SK-N-MC (cell line): Measurements from ENCODE around the gene DEK.

ENCODE experiments used
- EZH2 ChIP-seq: fragments of 200-600 bp; sonication (generic); IDR thresholded peaks from one replicate; pipeline ENCODE4 v1.6.1; 2017; ENCODE audit warnings: antibody characterized with exemption
- FOXP2 ChIP-seq: optimal IDR thresholded peaks from 2 replicates; pipeline ENCODE3; 2011; ENCODE audit warnings: mild to moderate bottlenecking, moderate library complexity; ENCODE audit not compliant: insufficient read depth; ENCODE audit errors: extremely low read length, control extremely low read depth
- POLR2AphosphoS5 ChIP-seq: IDR thresholded peaks from 2 replicates; pipeline ENCODE4 v1.6.1; 2012; ENCODE audit warnings: mild to moderate bottlenecking, low read depth, low read length, borderline replicate concordance

DNA sequence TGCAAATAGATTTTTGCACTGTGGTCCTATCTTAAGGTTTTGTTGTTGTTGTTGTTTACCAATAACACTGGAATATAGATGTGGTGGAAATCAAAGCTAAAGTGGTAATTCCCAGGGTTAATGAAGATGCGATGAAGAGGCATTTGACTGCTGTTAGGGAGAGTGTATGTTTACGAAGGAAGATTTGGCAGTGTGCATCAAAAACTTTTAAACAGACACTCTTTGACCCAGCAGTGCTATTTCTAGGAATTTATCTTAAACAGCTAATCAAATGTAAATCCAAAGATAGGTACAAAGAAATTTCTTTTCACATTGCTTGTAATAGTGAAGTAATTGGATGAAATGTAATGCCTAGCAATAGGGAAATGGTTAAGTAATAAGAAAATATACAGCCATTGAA lies 75.1 kb downstream of the DEK start:
- TF ChIP-seq EZH2 = no peak
- TF ChIP-seq POLR2AphosphoS5 = no peak
- TF ChIP-seq FOXP2 = no peak
